Dermis microvascular lymphatic vessel endothelial cell (primary cell): ENCODE data around the gene ZNF831. TPM values are rescaled to one million over a fixed set of nuclear protein-coding genes. Genes with fewer than 3 reads are reported as not detected.

Experiments used
- DNase-seq, 2 donors: peaks; one replicate each; pipeline versions ENCODE4 v3.0.0 to v3.0.0-alpha.2; 2010; ENCODE audit warnings: low read depth in 2 of 2
- total RNA-seq: library from RNA; depleted of rRNA; stranded (reverse); fragments of >200 nt; gene quantifications from 2 replicates; pipeline ENCODE4 v1.2.1, GENCODE V29; 2014

Gene ZNF831
- under 0.01 and 0.13 TPM in 2 replicates for total RNA-seq

GRCh38 chr20:59163631-59164530, at the start of gene ZNF831:
ZNF831 (plus strand) TSS chr20:59163821; CDS start chr20:59191020, 27,199 bp downstream.
- no peak for DNase-seq

- DNase-seq = no peak
Observed at GRCh38 chr20:59117526-59117925, 46.1 kb upstream of the ZNF831 start.

- DNase-seq = no peak
Observed at GRCh38 chr20:59118855-59119254, 44.8 kb upstream of the ZNF831 start.

GRCh38 chr20:59120491-59120890, 43.1 kb upstream of the ZNF831 start:
- DNase-seq = no peak

DNA sequence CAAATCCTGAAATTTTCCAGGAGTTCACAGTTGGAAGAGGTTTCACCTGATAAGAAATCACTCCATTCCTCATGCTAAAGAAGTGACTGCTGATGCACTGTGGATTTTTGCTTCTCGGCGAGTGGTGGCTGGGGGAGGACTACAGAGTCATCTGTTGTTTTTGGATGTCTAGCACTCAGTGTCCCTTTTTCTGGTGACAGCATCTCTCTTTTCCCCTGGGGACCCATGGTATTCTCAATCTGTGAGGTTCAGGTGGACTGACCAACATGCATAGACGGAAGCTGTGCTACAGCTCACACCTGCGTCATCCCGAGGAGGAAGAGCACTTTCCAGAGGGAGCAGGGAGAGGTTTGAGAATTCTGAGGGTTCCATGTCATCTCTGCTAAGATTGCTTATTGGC, 42.7 kb upstream of the ZNF831 start:
- no peak for DNase-seq

DNA sequence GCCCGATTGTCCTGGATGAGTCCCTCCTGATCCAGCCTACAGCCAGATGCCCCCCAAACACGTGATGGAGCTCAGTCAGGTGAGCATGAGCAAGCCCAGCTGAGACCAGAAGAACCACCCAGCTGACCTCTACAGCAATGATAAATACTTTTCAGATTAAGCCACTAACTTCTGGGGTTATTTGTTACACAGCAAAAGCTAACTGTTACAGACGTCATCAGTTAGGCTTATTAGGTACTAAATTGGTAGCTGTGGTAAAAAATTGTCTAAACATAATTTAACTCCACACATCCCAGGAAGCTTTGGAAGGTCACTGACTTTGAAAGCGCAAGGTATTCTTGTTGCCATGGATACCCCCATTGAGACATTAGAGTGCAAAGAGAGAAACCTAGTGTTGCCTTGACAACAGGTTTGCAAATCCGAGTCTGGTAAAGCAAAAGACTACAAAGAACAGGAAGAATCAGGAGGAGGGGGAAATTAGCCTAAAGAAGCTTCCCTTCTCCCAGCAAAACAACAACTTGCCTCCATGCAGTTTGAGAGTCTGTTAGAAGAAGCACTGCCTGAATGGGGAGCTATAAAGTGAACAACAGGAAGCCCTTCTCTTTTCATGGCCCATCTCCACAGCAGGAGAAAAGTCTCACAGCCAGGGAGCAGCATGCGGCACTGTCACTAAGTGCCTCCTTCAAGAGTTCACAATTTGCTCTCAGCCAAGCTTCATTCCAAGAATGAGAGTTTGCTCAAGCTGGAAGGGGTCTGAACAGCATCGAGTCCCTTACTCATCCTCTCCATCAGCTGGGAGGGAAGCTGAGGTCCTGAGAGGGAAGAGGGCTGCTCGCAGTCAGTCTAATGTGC, 41.7 kb upstream of the ZNF831 start:
- no peak for DNase-seq

DNA sequence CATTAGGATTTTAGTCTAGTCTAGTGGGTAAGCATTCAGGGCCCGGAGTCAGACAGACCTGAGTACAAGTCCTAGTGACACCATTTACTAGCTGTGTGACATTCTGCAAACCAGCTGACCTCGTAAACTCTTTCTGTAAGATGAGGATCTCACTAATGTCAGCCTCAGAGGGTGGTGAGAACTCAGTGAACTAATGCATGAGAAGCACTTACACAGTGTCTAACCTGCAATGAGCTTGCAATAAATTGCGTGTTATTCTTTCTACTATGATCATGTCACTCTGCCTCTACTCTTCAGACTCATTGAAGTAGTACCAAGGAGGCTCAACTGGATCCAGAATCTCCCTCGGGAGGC, 41.1 kb upstream of the ZNF831 start:
- no peak for DNase-seq

- no peak for DNase-seq
Observed at GRCh38 chr20:59123011-59123677, 40.5 kb upstream of the ZNF831 start.

GRCh38 chr20:59123678-59124255, 39.9 kb upstream of the ZNF831 start:
- DNase-seq = no peak

DNA sequence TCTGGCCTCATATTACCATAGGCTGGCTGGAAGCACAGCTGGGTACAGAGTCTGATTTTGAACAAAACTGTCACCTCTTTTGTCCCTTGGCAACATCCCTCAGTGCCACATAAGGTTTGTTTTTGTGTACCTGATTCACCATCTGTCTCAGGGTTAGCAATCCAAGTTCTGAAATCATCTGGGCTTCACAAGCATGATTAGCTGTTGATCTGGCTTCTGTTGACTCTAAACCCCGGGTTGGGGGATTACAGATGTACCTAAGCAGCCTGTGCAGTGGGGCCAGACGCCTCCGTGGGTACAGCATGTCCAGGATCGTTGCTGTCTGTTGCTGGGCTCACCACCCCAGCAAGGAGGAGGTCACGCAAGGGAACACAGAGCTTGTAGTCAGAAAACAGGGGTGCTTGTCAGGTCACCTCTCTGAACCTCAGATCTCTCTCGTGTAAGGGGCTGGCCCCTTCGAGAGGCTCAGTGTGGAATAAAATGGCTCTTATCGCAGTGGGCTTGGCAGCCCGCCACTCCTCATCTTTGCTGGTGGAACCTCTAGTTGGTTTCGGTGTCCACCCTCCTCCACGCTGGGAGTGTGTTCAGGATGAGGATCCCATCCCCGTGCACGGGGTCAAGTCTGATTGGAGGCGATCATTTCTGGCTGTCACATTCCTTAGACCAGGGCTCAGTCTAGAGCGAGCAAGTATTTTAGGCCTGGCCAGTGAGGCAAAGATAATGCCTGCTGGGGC, 39.2 kb upstream of the ZNF831 start:
- no peak for DNase-seq

- no peak for DNase-seq
Observed at GRCh38 chr20:59125332-59125731, 38.3 kb upstream of the ZNF831 start.

- DNase-seq = no peak
Observed at GRCh38 chr20:59125836-59126235, 37.8 kb upstream of the ZNF831 start.

GRCh38 chr20:59127839-59128238, 35.8 kb upstream of the ZNF831 start:
- DNase-seq = no peak

- no peak for DNase-seq
Observed at GRCh38 chr20:59131551-59132285, 31.9 kb upstream of the ZNF831 start.

DNA sequence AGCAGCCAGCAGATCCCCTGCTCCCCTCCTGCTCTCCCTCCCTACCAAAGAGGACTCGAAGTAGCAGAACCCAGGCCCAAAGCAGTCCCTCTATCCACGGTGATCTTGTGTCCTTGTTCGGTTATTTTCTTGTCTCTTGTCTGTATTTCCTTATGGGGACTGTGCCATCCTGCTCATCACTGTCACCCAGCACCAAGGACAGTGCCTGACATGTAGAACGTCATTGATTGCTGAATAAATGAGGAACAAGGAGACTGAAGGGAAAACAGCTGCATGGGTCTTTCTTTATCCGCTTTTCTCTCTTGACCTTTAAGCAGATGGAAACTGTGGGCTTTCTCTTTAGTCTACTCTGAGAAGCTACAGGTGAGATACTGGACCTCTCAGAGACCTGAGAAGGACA, 29.4 kb upstream of the ZNF831 start:
- no peak for DNase-seq

GRCh38 chr20:59135093-59135492, 28.5 kb upstream of the ZNF831 start:
- DNase-seq = no peak

DNA sequence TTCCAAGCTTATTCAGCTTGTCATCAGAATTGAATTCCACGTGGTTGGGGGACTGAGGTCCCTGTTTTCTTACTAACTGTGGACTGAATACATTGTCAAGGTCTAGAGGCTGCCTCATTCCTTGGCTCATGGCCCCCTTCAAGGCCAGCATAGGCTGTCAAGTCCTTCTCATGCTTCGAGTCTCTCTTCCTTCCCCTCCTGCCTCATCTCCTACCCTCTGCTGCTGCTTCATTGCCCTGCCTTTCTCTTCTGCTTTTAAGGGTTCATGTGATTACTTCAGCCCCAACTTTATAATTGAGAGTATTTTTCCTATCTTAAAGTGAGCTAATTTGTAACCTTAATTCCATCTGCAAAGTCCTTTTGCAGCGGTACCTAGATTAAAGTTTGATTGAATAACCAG, 27.6 kb upstream of the ZNF831 start:
- DNase-seq = no peak

DNA sequence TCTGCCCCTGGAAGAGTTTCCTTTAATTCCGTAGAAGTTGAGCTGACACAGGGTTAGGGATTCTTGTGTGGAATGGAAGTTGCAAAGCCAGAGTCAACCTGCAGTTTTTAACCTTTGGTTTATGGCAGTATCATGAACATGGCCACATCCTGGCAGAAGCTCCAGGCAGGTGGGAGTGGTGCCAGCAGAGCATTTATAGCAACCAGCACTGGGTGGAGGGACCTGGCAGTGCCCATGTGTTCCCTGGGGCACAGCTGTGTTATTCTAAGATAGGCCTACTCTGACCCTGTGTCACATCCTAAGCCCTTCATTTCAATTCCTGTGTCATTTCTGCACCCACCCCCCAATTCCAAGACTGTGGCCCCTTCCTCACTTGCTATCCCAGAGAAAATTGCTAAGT, 26.1 kb upstream of the ZNF831 start:
- DNase-seq = no peak

- DNase-seq = no peak
Observed at GRCh38 chr20:59138114-59138748, 25.4 kb upstream of the ZNF831 start.

GRCh38 chr20:59139998-59140397, 23.6 kb upstream of the ZNF831 start:
- DNase-seq = no peak
